PFSK-1 (cell line): ENCODE results near the gene MICALL2.

Experiments used
- POLR2AphosphoS5 ChIP-seq: IDR thresholded peaks from 2 replicates; pipeline ENCODE4 v1.6.1; 2012; ENCODE audit warnings: low read depth, mild to moderate bottlenecking, control low read depth, low read length, moderate library complexity
- TAF1 ChIP-seq: IDR thresholded peaks from 2 replicates; pipeline ENCODE4 v1.6.1; 2012; ENCODE audit warnings: low read length, control low read depth, borderline replicate concordance; ENCODE audit not compliant: insufficient read depth

DNA sequence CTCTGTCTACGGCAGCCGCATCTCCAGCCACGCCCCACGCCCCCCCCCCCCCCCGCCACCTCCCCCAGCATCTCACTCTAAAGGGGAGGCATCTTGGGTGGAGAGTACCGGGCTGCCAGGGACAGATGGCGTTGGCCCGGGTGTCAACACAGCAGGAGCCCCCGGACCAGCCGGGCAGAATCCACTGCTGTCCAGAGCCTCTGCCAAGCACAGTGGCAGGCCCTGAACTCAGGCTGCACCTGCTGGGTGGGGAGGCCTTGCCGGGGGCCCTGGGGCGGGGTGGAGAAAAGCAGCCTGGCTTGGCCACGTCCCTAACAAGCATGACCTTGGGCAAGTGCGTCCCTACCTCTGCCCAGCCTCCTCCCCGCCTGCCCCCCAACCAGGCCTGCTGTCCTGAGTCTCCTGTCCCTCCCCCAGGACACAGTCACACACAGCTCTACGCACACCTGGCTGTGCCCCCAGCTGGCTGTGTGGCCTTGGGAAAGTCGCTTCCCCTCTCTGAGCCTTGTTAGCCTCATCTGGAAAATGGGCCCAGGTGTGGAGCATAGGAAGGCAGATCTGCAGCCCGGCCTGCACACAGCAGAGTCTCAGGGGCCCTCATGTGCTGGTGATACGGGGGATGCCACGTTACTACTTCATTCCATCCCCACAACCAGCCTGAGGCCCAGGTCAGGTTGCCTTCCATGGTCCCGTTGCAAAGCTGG is 45.2 kb downstream of the MICALL2 start:
- TF ChIP-seq POLR2AphosphoS5 = no peak
- no peak for TF ChIP-seq TAF1
